ENCODE data around the gene OR52R1. TPM values are rescaled to one million over a fixed set of nuclear protein-coding genes. Genes with fewer than 3 reads are reported as not detected.

OR52R1 gene
- total and polyA plus RNA-seq, 4 donors = not detected

DNA sequence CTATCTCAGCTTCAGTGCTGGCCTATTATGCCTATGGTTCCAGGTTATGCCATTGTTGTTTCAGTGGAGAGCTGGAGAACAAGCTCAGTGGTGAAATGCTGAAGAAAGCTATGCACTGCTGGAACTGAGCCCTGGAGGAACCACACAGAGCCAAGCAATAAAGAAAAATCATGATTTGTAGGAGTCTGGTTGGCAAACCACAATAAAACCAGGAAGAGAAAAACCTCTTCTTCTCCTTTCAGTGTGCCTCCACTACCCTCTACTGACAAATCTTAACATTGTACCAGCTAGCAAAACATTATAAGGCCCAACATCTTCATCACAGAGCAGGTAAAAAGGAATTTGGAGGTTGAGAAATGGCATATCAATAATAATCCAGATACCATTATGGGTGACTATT lies 22.2 kb upstream of the OR52R1 start:
- TF ChIP-seq, protein P1, sequence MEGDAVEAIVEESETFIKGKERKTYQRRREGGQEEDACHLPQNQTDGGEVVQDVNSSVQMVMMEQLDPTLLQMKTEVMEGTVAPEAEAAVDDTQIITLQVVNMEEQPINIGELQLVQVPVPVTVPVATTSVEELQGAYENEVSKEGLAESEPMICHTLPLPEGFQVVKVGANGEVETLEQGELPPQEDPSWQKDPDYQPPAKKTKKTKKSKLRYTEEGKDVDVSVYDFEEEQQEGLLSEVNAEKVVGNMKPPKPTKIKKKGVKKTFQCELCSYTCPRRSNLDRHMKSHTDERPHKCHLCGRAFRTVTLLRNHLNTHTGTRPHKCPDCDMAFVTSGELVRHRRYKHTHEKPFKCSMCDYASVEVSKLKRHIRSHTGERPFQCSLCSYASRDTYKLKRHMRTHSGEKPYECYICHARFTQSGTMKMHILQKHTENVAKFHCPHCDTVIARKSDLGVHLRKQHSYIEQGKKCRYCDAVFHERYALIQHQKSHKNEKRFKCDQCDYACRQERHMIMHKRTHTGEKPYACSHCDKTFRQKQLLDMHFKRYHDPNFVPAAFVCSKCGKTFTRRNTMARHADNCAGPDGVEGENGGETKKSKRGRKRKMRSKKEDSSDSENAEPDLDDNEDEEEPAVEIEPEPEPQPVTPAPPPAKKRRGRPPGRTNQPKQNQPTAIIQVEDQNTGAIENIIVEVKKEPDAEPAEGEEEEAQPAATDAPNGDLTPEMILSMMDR (IDR thresholded peaks at IDR 0.05; ENCODE audit: control extremely low read depth, extremely low read depth) = no peak
- Histone ChIP-seq H3K4me3 (no peak overlapping the region), H3K9me3 (ENCODE audit: control insufficient read depth in 4 of 4, insufficient read depth in 3 of 4, low read length in 3 of 4) (peaks cover 0 to 2% (median 0%) of the 10 kb centered on the region in 4 donors), H3K36me3 (ENCODE audit: control insufficient read depth in 4 of 4, insufficient read depth in 4 of 4, low read length in 4 of 4) (no peaks in the 10 kb centered on the region), H3K27me3 (ENCODE audit: control insufficient read depth in 3 of 3, insufficient read depth in 3 of 3, low read length in 2 of 3) (peaks cover 0 to 19% (median 0%) of the 10 kb centered on the region in 3 donors), H3K4me1 (ENCODE audit: control insufficient read depth in 5 of 5, insufficient read depth in 5 of 5, low read length in 5 of 5) (no peaks in the 10 kb centered on the region), H3K9ac (ENCODE audit: insufficient read depth in 1 of 2, low read length in 2 of 2) (no peak overlapping the region), H3K27ac (ENCODE audit: low read depth in 1 of 2, low read length in 1 of 2) (no peak overlapping the region)
- ATAC-seq (ENCODE audit: insufficient read depth, low FRiP score) (no peak), DNase-seq (peak in 1 of 3 donors; percentile 7)

DNA sequence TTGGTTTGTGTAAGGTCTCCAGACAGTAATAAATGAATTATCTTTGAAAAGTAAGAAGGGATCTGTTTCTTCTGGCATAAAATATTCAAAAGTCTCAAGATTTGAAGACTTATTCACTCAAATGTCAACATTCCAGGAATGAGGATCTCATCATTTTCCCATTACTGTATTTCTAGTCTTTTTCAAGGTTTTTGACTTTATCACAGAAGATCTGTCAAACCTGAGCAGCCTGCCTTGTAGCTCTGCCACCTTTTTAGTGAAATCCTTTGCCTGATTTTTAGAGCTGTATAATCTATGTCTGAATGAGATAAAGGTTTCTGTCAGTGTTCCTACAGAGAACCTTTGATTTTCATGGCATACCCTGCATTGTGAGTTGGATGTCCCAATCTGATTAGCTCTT lies 21.0 kb upstream of the OR52R1 start:
- DNase-seq (no peak), ATAC-seq (ENCODE audit: insufficient read depth, low FRiP score) (no peak)
- Histone ChIP-seq H3K4me3 (no peak overlapping the region), H3K27me3 (ENCODE audit: control insufficient read depth in 3 of 3, insufficient read depth in 3 of 3, low read length in 2 of 3) (peaks cover 0 to 22% (median 0%) of the 10 kb centered on the region in 3 donors), H3K27ac (ENCODE audit: low read depth in 1 of 2, low read length in 1 of 2) (no peak overlapping the region), H3K36me3 (ENCODE audit: control insufficient read depth in 4 of 4, insufficient read depth in 4 of 4, low read length in 4 of 4) (no peaks in the 10 kb centered on the region), H3K9me3 (ENCODE audit: control insufficient read depth in 4 of 4, insufficient read depth in 3 of 4, low read length in 3 of 4) (no peaks in the 10 kb centered on the region), H3K4me1 (ENCODE audit: control insufficient read depth in 5 of 5, insufficient read depth in 5 of 5, low read length in 5 of 5) (no peaks in the 10 kb centered on the region), H3K9ac (ENCODE audit: insufficient read depth in 1 of 2, low read length in 2 of 2) (no peak overlapping the region)
- TF ChIP-seq, protein P1 (IDR thresholded peaks at IDR 0.05; ENCODE audit: control extremely low read depth, extremely low read depth) = no peak

DNA sequence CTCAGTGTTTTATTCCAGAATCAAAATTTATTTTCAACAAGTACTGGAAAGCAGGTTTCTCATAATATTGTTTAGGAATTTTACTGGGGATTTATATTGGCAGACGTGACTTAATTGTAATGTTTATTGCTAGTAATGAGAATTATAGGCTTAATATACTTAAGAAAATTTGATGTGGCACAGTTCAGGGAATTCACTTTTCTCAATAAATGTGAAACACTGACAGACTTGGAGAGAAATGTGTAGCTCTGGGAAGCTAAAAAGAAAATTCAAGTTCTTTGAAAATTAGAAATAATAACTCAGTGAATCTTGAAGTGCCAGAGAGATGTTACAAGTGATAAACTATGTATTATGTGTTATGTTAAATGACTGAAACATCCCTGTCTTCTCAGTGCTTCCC lies 16.8 kb upstream of the OR52R1 start, which contains the start of gene OR51F2:
TSS of gene OR51F2 (plus strand) at position 301 of the 400 bp plus-strand sequence. CDS start 101 bp downstream, outside the sequence.
- ATAC-seq (ENCODE audit: insufficient read depth, low FRiP score) (no peak), DNase-seq (no peak)
- peaks cover 0 to 17% (median 3%) of the 10 kb centered on the region in 3 donors for H3K27me3 ChIP-seq (ENCODE audit: control insufficient read depth in 3 of 3, insufficient read depth in 3 of 3, low read length in 2 of 3)
- no peaks in the 10 kb centered on the region for H3K36me3 ChIP-seq (ENCODE audit: control insufficient read depth in 4 of 4, insufficient read depth in 4 of 4, low read length in 4 of 4)
- no peak within 1 kb of the TSS for H3K27ac ChIP-seq (ENCODE audit: low read depth in 1 of 2, low read length in 1 of 2)
- no peaks in the 10 kb centered on the region for H3K4me1 ChIP-seq (ENCODE audit: control insufficient read depth in 5 of 5, insufficient read depth in 5 of 5, low read length in 5 of 5)
- no peak within 1 kb of the TSS for H3K4me3 ChIP-seq
- H3K9me3 ChIP-seq (ENCODE audit: control insufficient read depth in 4 of 4, insufficient read depth in 3 of 4, low read length in 3 of 4) = no peaks in the 10 kb centered on the region
- WGBS, 2 donors = 76 to 98% methylated on average over 1 of the region's 1 CpG
- TF ChIP-seq, protein P1 (IDR thresholded peaks at IDR 0.05; ENCODE audit: control extremely low read depth, extremely low read depth) = no peak
- no peak within 1 kb of the TSS for H3K9ac ChIP-seq (ENCODE audit: insufficient read depth in 1 of 2, low read length in 2 of 2)

DNA sequence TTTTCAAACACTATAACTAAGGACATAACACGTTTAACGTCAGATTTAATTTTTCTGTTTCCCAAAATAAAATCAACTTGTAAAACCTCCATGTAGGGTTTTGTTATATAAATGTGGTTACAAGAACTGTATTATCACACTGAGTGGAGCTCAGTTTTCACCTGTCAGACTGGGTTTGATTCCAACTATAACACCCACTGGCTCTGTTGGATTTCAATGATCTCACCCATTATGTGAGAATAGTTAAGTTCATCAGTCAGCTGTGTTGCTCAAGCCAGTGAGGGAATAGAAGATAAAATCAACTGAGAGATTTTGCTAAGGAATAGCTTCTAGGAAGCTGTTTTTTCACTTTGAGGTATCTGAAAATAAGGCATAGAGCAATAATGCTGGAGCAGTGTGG lies 5.1 kb upstream of the OR52R1 start:
- no peak overlapping the region for H3K9ac ChIP-seq (ENCODE audit: insufficient read depth in 1 of 2, low read length in 2 of 2)
- H3K36me3 ChIP-seq (ENCODE audit: control insufficient read depth in 4 of 4, insufficient read depth in 4 of 4, low read length in 4 of 4) = no peaks in the 10 kb centered on the region
- DNase-seq = no peak
- TF ChIP-seq, protein P1 (IDR thresholded peaks at IDR 0.05; ENCODE audit: control extremely low read depth, extremely low read depth) = no peak
- ATAC-seq (ENCODE audit: insufficient read depth, low FRiP score) = no peak
- WGBS, 2 donors = 89 to 97% methylated on average over 2 of the region's 2 CpGs
- no peak overlapping the region for H3K27ac ChIP-seq (ENCODE audit: low read depth in 1 of 2, low read length in 1 of 2)
- no peaks in the 10 kb centered on the region for H3K27me3 ChIP-seq (ENCODE audit: control insufficient read depth in 3 of 3, insufficient read depth in 3 of 3, low read length in 2 of 3)
- no peak overlapping the region for H3K4me3 ChIP-seq
- H3K4me1 ChIP-seq (ENCODE audit: control insufficient read depth in 5 of 5, insufficient read depth in 5 of 5, low read length in 5 of 5) = no peaks in the 10 kb centered on the region
- no peaks in the 10 kb centered on the region for H3K9me3 ChIP-seq (ENCODE audit: control insufficient read depth in 4 of 4, insufficient read depth in 3 of 4, low read length in 3 of 4)
